C4-2B (cell line): ENCODE results near the gene TUBB4B.

ENCODE experiments used
- H3K27ac ChIP-seq: fragments of 450-650 bp; 2 replicates; pipeline ENCODE4 v1.5.1; 2017
- ZFX ChIP-seq: fragments of 450-650 bp; IDR thresholded peaks from 2 replicates; pipeline ENCODE4 v1.6.1; 2017
- TF ChIP-seq, protein P1 (sequence below): fragments of 450-650 bp; conservative IDR thresholded peaks from 2 replicates; pipeline ENCODE4 v1.5.1; 2017; ENCODE audit warnings: mild to moderate bottlenecking

Gene TUBB4B

DNA sequence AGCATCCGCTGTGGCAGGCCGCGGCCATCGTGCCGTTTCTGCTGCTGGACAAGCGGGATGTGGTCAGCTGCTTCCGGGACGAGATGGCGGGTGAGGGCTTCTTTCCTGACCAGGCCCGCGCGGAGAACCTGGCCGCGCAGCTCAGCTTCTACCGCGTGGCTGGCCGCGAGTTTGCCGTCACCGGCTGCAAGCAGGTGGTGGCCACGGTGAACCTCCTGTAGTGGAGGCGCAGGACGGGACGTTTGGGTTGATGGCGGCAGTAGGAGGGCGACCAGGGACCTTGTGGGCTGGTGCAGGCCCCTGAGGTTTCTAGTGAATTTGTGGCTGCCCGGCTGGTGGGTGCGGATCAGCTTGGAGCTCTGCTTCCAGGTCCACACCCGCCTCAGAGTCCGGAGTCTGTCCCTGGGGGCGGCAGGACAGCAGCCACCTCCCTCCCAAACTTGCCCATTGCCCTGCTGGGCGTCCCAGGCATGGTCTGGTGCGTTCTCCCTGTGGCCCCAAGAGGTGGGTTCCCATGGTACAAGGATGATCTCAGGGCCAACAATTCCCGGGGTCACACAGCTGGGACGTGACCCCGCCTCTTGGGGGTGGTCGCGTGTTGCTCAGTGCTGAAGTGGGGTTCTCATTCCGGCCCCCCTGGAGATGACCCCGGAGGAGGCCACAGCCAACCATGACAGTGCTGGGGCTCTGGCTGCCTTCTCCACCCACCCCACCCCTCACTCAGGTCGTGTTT, 38.8 kb downstream of the TUBB4B start:
- H3K27ac ChIP-seq = no peak overlapping the region
- TF ChIP-seq, protein P1, sequence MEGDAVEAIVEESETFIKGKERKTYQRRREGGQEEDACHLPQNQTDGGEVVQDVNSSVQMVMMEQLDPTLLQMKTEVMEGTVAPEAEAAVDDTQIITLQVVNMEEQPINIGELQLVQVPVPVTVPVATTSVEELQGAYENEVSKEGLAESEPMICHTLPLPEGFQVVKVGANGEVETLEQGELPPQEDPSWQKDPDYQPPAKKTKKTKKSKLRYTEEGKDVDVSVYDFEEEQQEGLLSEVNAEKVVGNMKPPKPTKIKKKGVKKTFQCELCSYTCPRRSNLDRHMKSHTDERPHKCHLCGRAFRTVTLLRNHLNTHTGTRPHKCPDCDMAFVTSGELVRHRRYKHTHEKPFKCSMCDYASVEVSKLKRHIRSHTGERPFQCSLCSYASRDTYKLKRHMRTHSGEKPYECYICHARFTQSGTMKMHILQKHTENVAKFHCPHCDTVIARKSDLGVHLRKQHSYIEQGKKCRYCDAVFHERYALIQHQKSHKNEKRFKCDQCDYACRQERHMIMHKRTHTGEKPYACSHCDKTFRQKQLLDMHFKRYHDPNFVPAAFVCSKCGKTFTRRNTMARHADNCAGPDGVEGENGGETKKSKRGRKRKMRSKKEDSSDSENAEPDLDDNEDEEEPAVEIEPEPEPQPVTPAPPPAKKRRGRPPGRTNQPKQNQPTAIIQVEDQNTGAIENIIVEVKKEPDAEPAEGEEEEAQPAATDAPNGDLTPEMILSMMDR = no peak
- TF ChIP-seq ZFX = no peak

DNA sequence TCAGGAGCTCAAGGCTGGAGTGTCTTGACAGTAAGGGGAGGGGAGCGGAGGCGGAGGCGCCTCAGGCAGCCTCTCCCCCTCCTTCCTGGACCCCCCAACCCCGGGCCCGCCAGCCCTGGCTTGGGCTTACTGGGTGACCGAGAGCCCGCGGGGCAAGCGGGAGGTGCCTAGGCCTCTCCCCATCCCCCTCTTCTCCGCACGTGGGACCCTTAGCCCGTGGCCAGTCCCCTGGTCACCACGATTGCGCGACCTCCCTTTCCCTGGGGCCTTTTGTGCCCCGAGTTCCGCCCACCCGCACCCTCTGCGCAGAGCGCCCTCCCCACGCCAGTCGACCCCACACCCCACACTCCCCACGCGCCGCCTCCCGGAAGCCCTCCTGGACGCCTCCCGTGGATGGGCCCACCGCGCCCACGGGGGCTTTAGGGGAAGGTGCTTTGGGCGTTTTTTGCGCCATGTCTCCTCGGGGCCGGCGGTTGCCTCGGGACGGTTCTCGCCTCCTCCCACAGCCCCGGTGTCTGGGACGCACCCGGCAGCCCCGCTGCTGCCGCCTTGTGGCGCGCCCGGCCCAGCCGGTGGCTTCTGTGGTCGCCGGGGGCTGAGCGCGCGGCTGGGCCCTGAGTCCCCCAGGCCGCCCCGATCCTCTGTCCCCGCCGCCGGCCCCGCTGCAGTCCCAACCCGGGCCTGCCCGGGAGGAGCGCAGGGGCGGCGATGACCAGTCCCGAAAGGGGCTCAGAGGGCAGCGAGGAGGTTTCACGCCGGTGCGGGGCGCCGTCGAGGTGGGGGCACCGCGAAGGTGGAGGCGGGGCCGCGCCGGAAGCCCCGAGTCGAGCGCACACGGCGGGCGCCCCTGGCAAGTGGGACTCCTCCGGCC, 39.6 kb downstream of the TUBB4B start:
- TF ChIP-seq ZFX = no peak
- TF ChIP-seq, protein P1 = no peak
- no peak overlapping the region for H3K27ac ChIP-seq

DNA sequence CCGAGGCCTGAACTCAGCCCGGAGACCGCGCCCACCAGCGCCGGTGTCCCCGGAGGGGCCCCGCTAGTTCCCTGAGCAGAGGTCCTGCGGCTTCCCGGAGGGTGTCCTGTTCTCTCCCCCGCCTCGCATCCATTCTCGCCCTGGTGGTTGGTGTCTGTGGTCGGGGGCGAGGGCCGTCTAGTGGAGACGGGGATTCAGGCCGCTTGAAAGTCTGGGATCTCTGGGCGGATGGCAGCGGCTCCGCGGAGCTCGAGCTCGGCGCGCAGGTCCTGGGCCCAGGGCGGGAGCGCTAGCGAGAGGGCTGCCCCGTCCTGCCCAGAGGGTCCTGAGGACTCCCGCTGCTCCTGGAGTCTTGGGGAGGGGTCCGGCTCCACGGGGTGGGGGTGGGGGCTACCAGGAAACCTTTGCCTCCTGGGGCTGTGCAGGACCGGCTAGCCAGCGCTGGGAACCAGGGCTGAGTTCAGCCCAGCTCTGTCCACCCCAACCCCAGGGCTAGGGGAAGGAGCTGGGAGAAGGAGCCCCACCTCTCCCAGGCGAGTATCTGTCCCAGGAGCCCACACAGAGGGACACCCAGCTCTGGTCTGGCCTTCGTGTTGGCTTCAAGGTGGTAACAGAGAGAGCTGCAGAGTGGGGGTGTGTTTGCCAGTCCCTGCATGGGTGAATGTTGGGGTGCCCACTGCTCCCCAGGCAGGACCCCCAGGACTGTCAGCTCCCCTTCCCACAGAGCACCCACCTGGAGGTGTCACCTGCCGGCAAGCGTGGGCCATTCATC, 40.4 kb downstream of the TUBB4B start:
- no peak overlapping the region for H3K27ac ChIP-seq
- TF ChIP-seq, protein P1 = no peak
- no peak for TF ChIP-seq ZFX

DNA sequence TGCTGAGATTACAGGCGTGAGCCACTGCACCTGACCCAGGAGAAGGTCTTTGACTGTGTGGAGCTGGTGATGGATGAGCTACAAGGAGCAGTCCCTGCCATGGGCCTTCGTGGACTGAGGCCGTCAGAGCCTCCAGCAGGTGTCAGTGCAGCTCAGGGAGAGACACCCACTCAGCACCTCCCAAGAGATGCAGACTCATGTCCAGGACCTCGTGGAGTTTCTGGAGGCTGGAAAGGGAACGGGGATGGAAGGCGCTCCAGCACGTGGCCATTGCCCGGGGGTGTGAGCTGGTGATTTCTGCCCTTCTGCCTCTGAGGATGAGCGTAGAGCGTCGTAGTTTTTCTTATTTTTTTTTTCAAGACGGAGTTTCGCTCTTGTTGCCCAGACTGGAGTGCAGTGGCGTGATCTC, 45.9 kb downstream of the TUBB4B start:
- TF ChIP-seq, protein P1 = peak; percentile 87
- no peak for TF ChIP-seq ZFX
- H3K27ac ChIP-seq = no peak overlapping the region

DNA sequence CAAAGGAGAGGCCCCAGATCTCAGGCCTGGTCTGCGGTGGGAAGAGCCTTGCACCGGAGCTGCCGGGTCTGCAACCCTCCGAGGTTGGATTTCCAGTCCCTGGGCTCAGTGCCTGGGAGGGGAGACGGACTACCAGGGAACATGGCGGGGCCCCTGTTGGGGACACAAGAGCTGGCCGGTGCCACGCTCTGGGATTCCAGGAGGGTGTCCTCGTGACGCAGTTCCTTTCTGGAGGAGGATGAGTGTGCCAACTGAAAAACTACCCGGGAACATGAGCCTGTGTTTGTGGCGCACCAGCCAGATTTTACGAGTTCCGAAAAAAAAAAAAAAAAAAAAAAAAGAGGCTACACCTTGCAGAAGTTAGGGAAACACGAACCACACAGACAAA, 52.0 kb downstream of the TUBB4B start:
- TF ChIP-seq, protein P1 = no peak
- no peak overlapping the region for H3K27ac ChIP-seq
